Activated CD4-positive, CD25-positive, alpha-beta regulatory T cell (primary cell): Measurements from ENCODE around the gene HOXA13.
A peak's percentile ranks its signal among the peaks of the same experiment; 100 is the strongest.

ENCODE experiments used
- DNase-seq, 4 experiments: peaks; one replicate each; lab custom pipeline; 2025; lab: John Stamatoyannopoulos, UW

The HOXA13 gene

GRCh38 chr7:27170426-27171324, 29.2 kb downstream of the HOXA13 start:
- DNase-seq = no peak

GRCh38 chr7:27169658-27170425, 30.0 kb downstream of the HOXA13 start:
- DNase-seq = no peak

GRCh38 chr7:27168265-27168947, 31.5 kb downstream of the HOXA13 start:
- no peak for DNase-seq

- DNase-seq = no peak
Measured at GRCh38 chr7:27167916-27168264, 32.0 kb downstream of the HOXA13 start.

- no peak for DNase-seq
Measured at GRCh38 chr7:27166531-27167505, 33.1 kb downstream of the HOXA13 start.

GRCh38 chr7:27165996-27166530, 33.8 kb downstream of the HOXA13 start:
- DNase-seq = no peak

GRCh38 chr7:27165089-27165995, 34.5 kb downstream of the HOXA13 start, which contains the start of gene HOXA9:
Gene HOXA9, minus strand, starts transcription at chr7:27165537. Its CDS starts 80 bp downstream, at chr7:27165457.
- DNase-seq = no peak

GRCh38 chr7:27164367-27165088, 35.4 kb downstream of the HOXA13 start:
- no peak for DNase-seq

GRCh38 chr7:27164045-27164366, 35.9 kb downstream of the HOXA13 start:
- DNase-seq = no peak

GRCh38 chr7:27163288-27164044, 36.4 kb downstream of the HOXA13 start:
- no peak for DNase-seq

GRCh38 chr7:27162561-27163287, 37.2 kb downstream of the HOXA13 start:
- no peak for DNase-seq

GRCh38 chr7:27161721-27162560, 38.0 kb downstream of the HOXA13 start:
- no peak for DNase-seq

GRCh38 chr7:27161214-27161720, 38.6 kb downstream of the HOXA13 start:
- DNase-seq = no peak

GRCh38 chr7:27160546-27161213, 39.2 kb downstream of the HOXA13 start:
- DNase-seq = peak; percentile 55 to 82 (median 74)

GRCh38 chr7:27160145-27160545, 39.7 kb downstream of the HOXA13 start:
- no peak for DNase-seq
